Coronary artery (tissue), 2 donors: ENCODE data around the gene PCGF6.

Experiments
- DNase-seq: peaks from one replicate; pipeline ENCODE4 v3.0.0-alpha.2; 2017; ENCODE audit warnings: low spot score
- H3K27ac ChIP-seq, 2 donors: fragments of 200-600 bp; sonication (generic); one replicate each; pipeline ENCODE4 v1.5.1; 2016 to 2019
- H3K4me3 ChIP-seq: fragments of 200-600 bp; sonication (generic); 2 replicates; pipeline ENCODE4 v1.5.1; 2016; ENCODE audit warnings: mild to moderate bottlenecking, moderate library complexity
- CTCF ChIP-seq: fragments of 200-600 bp; sonication (generic); IDR thresholded peaks from one replicate; pipeline ENCODE4 v1.5.1; 2019; ENCODE audit warnings: antibody characterized with exemption

Gene PCGF6

DNA sequence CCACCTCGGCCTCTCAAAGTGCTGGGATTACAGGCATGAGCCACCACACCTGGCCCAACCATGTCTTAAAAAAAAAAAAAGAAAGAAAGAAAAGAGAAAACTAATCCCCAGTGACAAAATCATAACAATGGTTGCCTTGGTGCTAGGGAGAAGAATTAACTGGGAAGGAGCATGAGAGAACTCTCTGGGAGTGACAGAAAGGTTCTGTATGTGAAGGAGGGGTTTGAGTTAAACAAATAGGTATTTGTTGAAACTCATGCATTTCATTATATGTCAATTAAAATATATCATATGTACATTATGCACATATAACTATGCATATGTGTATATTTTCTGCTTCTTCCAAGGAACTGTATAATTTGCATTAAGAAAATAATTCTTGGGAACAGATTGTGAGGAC is 40.7 kb downstream of the PCGF6 start:
- no peak for DNase-seq
- no peak for TF ChIP-seq CTCF
- H3K4me3 ChIP-seq, result no peak overlapping the region
- no peak overlapping the region for H3K27ac ChIP-seq

- Histone ChIP-seq H3K27ac (no peak overlapping the region), H3K4me3 (no peak overlapping the region)
- TF ChIP-seq CTCF, result no peak
- DNase-seq, result no peak
These were observed 43.3 kb downstream of the PCGF6 start for GRCh38 chr10:103307594-103307993.

DNA sequence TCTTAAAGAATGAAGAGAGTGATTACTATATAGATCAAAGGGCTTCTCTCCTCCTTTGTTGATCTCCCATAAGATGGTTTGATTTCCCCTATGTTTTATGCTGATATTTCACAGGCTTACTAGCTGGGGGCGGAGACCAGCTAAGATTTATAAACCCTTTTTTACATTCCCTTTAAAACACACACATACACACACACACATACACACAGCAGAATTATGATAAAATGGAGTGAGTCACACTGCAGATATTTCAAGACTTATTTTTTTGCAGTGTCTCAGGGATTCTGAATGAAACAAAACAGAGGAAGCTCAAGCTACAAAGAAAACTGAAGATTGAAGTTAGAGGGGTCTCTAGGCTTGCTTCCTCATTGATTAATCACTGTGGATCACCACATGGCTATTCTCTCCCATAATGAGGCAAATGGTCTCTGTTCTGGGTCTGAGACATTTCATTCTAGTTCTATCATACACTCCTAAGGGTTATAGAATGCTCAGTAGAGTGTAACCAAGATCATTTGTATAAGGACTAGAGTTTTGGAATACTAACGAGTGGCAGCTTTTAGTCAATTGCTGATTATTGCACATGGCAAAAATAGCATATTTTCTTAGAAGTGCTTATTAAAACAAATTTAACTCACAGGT is 55.4 kb downstream of the PCGF6 start:
- no peak for DNase-seq
- Histone ChIP-seq H3K4me3 (no peak overlapping the region), H3K27ac (no peak overlapping the region)
- TF ChIP-seq CTCF, result no peak

- no peak for DNase-seq
- no peak overlapping the region for H3K4me3 ChIP-seq
- no peak overlapping the region for H3K27ac ChIP-seq
- no peak for TF ChIP-seq CTCF
These were observed 59.4 kb downstream of the PCGF6 start for GRCh38 chr10:103291588-103291987.

DNA sequence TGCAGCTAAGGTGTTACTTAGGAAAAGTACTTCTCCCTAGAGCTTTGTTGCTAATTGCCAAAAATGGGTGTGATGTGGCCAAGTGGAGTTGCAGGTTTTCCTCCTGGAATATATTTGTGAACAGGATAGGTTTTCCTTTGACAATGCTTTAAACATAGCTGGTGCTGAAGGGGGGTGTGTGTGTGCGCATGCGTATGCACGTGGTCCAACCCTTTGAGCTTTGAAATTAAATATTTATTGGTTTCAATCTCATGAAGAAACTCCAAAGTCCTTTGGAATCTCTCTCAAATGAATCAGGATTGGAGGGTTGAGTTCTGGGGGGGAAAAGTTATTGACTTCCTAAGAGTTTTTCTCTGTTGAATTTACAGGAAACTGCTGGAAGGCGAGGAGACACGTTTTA is 62.9 kb downstream of the PCGF6 start:
- no peak for DNase-seq
- H3K27ac ChIP-seq, result no peak overlapping the region
- TF ChIP-seq CTCF, result no peak
- H3K4me3 ChIP-seq, result no peak overlapping the region

GRCh38 chr10:103284170-103284569 is 66.8 kb downstream of the PCGF6 start:
- H3K27ac ChIP-seq, result no peak overlapping the region
- no peak for TF ChIP-seq CTCF
- H3K4me3 ChIP-seq, result no peak overlapping the region
- DNase-seq, result no peak

- TF ChIP-seq CTCF, result no peak
- Histone ChIP-seq H3K27ac (no peak overlapping the region), H3K4me3 (no peak overlapping the region)
- no peak for DNase-seq
These were observed 68.0 kb downstream of the PCGF6 start for GRCh38 chr10:103282961-103283360.
